ENCODE results near the gene P2RX4. TPM values are rescaled to one million over a fixed set of nuclear protein-coding genes. Genes with fewer than 3 reads are reported as not detected.

The P2RX4 gene
- total RNA-seq, 1 experiment from 2014 or later: 17.1 TPM

DNA sequence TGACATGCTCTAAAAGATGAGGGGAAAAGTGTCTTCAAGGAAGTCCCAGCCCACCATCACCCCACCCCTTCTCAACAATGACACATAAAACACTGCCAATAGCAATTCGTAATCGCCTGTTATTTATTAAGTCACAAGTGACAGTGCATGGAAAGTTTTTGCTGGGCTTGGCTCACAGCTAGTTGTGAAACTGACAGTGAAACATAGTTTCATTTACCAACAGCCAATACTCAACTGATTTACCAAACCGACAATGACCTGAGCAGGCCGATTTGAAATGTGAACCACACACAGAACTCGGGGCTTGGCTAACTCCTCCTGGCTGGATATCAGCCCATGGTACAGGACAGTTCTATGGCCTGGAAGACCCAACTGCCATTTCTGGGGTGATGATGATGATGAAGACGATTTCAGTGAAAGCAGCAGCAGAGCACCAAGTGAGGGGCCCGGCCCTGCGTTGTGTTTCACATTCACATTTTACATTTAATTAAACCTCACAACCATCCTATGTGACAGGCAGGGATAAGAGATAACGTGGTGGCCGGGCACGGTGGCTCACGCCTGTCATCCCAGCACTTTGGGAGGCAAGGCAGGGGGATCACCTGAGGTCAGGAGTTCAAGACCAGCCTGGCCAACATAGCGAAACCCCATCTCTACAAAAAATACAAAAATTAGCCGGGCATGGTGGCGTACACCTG is 43.9 kb downstream of the P2RX4 start:
- intact Hi-C loops (cut with micrococcal nuclease): no loop called here
- DNase-seq (ENCODE audit: low read depth, low spot score): no peak
- POLR2A ChIA-PET: no interaction called here

DNA sequence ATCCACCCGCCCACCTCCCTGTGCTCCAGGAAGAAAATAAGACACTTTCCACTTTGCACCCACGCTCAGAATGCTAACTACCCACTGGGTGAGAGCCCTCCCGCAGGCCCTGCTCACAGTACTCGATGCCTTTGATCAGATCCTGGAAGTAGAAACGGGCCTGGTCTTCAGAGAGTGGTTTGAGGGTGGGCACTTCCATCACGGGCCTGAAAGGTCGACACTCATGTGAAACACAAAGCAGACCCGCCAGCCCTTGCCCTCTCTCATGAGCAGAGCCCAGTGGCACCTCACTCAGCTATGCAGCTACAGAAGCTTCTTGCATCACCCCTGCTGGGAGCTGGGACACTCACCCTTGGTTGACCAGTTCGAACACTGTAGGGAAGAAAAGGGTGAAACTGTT is 45.5 kb downstream of the P2RX4 start:
- H3K4me2 ChIP-seq (ENCODE audit: low read length): no peak overlapping the region
- ChIA-PET POLR2A (no interaction called here), RAD21 (ENCODE audit: low non-redundant PET in 1 of 2, low total read pairs in 2 of 2, uncharacterized antibody in 2 of 2, unreplicated experiment in 2 of 2) (no interaction called here), CTCF (no interaction called here)
- H3K36me3 ChIP-seq (ENCODE audit: control insufficient read depth in 1 of 2, insufficient read depth in 2 of 2, low read length in 2 of 2): peaks cover 16 to 34% of the 10 kb centered on the region in 2 experiments; a peak in 3 of 4 replicates
- no peaks in the 10 kb centered on the region for H3K79me2 ChIP-seq (ENCODE audit: insufficient read depth, low read length)
- H3K9ac ChIP-seq (ENCODE audit: low read length): no peak overlapping the region
- no peaks in the 10 kb centered on the region for H3K27me3 ChIP-seq (ENCODE audit: insufficient read depth, low read length)
- H3K27ac ChIP-seq (ENCODE audit: low read depth, low read length): no peak overlapping the region
- no peak overlapping the region for H3K4me3 ChIP-seq (replicated peaks in 1 of 2; ENCODE audit: low read depth in 1 of 2, low read length in 2 of 2)
- DNase-seq (ENCODE audit: low read depth, low spot score): no peak
- no peak for ATAC-seq
- no TSS peak for BruUV-seq (replicated peaks)
- H4K20me1 ChIP-seq (ENCODE audit: insufficient read depth): no peaks in the 10 kb centered on the region
- intact Hi-C loops (cut with micrococcal nuclease): no loop called here
- no peaks in the 10 kb centered on the region for H3K9me2 ChIP-seq (ENCODE audit: insufficient read depth)
- TF ChIP-seq ZNF274 (IDR thresholded peaks at IDR 0.05; ENCODE audit: low read depth, low read length): no peak
- TF ChIP-seq, protein P1, sequence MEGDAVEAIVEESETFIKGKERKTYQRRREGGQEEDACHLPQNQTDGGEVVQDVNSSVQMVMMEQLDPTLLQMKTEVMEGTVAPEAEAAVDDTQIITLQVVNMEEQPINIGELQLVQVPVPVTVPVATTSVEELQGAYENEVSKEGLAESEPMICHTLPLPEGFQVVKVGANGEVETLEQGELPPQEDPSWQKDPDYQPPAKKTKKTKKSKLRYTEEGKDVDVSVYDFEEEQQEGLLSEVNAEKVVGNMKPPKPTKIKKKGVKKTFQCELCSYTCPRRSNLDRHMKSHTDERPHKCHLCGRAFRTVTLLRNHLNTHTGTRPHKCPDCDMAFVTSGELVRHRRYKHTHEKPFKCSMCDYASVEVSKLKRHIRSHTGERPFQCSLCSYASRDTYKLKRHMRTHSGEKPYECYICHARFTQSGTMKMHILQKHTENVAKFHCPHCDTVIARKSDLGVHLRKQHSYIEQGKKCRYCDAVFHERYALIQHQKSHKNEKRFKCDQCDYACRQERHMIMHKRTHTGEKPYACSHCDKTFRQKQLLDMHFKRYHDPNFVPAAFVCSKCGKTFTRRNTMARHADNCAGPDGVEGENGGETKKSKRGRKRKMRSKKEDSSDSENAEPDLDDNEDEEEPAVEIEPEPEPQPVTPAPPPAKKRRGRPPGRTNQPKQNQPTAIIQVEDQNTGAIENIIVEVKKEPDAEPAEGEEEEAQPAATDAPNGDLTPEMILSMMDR (IDR thresholded peaks at IDR 0.05 in 2 of 3, conservative IDR thresholded peaks at IDR 0.05 in 1 of 3; ENCODE audit: borderline replicate concordance in 1 of 3, insufficient read depth in 1 of 3, low read depth in 2 of 3, low read length in 2 of 3): no peak
- TF ChIP-seq CEBPB (IDR thresholded peaks at IDR 0.05; ENCODE audit: low read depth): no peak
- TF ChIP-seq CBX3 (IDR thresholded peaks at IDR 0.05; ENCODE audit: low read depth): no peak
- no peak for TF ChIP-seq FOSL1 (IDR thresholded peaks at IDR 0.05; ENCODE audit: low read depth)
- TF ChIP-seq JUND (IDR thresholded peaks at IDR 0.05): no peak
- no peak for TF ChIP-seq EZH2phosphoT487 (IDR thresholded peaks at IDR 0.05; ENCODE audit: borderline replicate concordance)
- TF ChIP-seq, protein P2, sequence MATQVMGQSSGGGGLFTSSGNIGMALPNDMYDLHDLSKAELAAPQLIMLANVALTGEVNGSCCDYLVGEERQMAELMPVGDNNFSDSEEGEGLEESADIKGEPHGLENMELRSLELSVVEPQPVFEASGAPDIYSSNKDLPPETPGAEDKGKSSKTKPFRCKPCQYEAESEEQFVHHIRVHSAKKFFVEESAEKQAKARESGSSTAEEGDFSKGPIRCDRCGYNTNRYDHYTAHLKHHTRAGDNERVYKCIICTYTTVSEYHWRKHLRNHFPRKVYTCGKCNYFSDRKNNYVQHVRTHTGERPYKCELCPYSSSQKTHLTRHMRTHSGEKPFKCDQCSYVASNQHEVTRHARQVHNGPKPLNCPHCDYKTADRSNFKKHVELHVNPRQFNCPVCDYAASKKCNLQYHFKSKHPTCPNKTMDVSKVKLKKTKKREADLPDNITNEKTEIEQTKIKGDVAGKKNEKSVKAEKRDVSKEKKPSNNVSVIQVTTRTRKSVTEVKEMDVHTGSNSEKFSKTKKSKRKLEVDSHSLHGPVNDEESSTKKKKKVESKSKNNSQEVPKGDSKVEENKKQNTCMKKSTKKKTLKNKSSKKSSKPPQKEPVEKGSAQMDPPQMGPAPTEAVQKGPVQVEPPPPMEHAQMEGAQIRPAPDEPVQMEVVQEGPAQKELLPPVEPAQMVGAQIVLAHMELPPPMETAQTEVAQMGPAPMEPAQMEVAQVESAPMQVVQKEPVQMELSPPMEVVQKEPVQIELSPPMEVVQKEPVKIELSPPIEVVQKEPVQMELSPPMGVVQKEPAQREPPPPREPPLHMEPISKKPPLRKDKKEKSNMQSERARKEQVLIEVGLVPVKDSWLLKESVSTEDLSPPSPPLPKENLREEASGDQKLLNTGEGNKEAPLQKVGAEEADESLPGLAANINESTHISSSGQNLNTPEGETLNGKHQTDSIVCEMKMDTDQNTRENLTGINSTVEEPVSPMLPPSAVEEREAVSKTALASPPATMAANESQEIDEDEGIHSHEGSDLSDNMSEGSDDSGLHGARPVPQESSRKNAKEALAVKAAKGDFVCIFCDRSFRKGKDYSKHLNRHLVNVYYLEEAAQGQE (IDR thresholded peaks at IDR 0.05; ENCODE audit: low read depth): no peak
- no peak for TF ChIP-seq POLR2AphosphoS5 (IDR thresholded peaks at IDR 0.05; ENCODE audit: low read depth, low read length)
- H3K4me1 ChIP-seq (ENCODE audit: control insufficient read depth in 1 of 2, insufficient read depth in 2 of 2, low read length in 2 of 2): no peaks in the 10 kb centered on the region
- no peak overlapping the region for H2AFZ ChIP-seq (ENCODE audit: low read depth, low read length, poor library complexity, severe bottlenecking)
- H3K9me3 ChIP-seq (ENCODE audit: control insufficient read depth in 1 of 2, insufficient read depth in 1 of 2, low read depth in 1 of 2, low read length in 2 of 2): no peaks in the 10 kb centered on the region

More for the DNA sequence above, 43.9 kb downstream of the P2RX4 start:
- Histone ChIP-seq H3K27me3 (ENCODE audit: insufficient read depth, low read length) (no peaks in the 10 kb centered on the region), H3K4me2 (ENCODE audit: low read length) (no peak overlapping the region), H3K9me2 (ENCODE audit: insufficient read depth) (no peaks in the 10 kb centered on the region), H2AFZ (ENCODE audit: low read depth, low read length, poor library complexity, severe bottlenecking) (no peak overlapping the region), H4K20me1 (ENCODE audit: insufficient read depth) (no peaks in the 10 kb centered on the region), H3K4me1 (ENCODE audit: control insufficient read depth in 1 of 2, insufficient read depth in 2 of 2, low read length in 2 of 2) (no peaks in the 10 kb centered on the region), H3K79me2 (ENCODE audit: insufficient read depth, low read length) (no peaks in the 10 kb centered on the region), H3K4me3 (replicated peaks in 1 of 2; ENCODE audit: low read depth in 1 of 2, low read length in 2 of 2) (no peak overlapping the region), H3K36me3 (ENCODE audit: control insufficient read depth in 1 of 2, insufficient read depth in 2 of 2, low read length in 2 of 2) (peaks cover 14 to 32% of the 10 kb centered on the region in 2 experiments; a peak in 3 of 4 replicates), H3K9me3 (ENCODE audit: control insufficient read depth in 1 of 2, insufficient read depth in 1 of 2, low read depth in 1 of 2, low read length in 2 of 2) (no peaks in the 10 kb centered on the region), H3K27ac (ENCODE audit: low read depth, low read length) (no peak overlapping the region), H3K9ac (ENCODE audit: low read length) (no peak overlapping the region)
- BruUV-seq (replicated peaks): no TSS peak
- ChIA-PET RAD21 (ENCODE audit: low non-redundant PET in 1 of 2, low total read pairs in 2 of 2, uncharacterized antibody in 2 of 2, unreplicated experiment in 2 of 2) (no interaction called here), CTCF (no interaction called here)
- no peak for ATAC-seq
- no peak for TF ChIP-seq EZH2phosphoT487 (IDR thresholded peaks at IDR 0.05; ENCODE audit: borderline replicate concordance)
- no peak for TF ChIP-seq EZH2 (IDR thresholded peaks at IDR 0.05)

All from HCT116 (cell line).